ENCODE results near the gene HMGXB4. TPM values are rescaled to one million over a fixed set of nuclear protein-coding genes. Genes with fewer than 3 reads are reported as not detected.

The HMGXB4 gene
- polyA plus RNA-seq, 4 donors, result 7.0 to 17.0 (median 8.9) TPM

DNA sequence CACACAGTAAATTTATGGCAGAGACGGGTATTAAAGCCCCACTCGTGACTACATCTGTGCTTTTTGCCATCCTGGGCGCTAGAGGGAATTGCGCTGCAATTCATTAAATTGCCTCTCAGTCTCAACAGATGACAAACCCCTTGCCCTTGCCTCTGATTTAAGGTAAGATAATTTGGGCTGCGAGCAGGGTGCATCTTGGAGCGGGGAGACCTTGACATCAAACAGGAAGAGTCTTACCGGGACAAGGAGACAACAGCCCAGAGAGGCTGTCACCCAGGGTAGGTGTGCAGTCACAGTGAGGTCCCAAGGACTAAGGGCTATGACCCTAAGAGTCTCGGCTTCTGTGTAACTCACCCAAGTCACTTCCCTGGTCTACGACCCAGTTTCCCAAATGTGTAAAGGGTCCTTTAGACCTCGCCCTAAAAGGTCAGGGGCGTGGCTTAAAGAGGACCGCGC lies 42.0 kb downstream of the HMGXB4 start:
- H3K4me3 ChIP-seq (ENCODE audit: low read depth in 1 of 3, low read length in 3 of 3), result peak overlapping the region in 2 of 3 donors; percentile 73 to 87
- H3K27ac ChIP-seq (ENCODE audit: low read depth in 1 of 3, low read length in 2 of 3), result peak overlapping the region; percentile 93 to 97 (median 96)
- no peaks in the 10 kb centered on the region for H3K9me3 ChIP-seq (ENCODE audit: control insufficient read depth in 2 of 2, insufficient read depth in 1 of 2, low read depth in 1 of 2, low read length in 1 of 2)
- DNase-seq (no peak), FAIRE-seq (no peak)
- H3K36me3 ChIP-seq (ENCODE audit: control insufficient read depth in 3 of 3, insufficient read depth in 2 of 3, low read depth in 1 of 3, low read length in 3 of 3), result peaks cover 0 to 16% (median 0%) of the 10 kb centered on the region in 3 donors
- peaks cover 3 to 16% (median 4%) of the 10 kb centered on the region in 3 donors for H3K4me1 ChIP-seq (ENCODE audit: control insufficient read depth in 3 of 3, insufficient read depth in 2 of 3, low read depth in 1 of 3, low read length in 2 of 3)
- H3K27me3 ChIP-seq (ENCODE audit: control insufficient read depth in 3 of 3, insufficient read depth in 3 of 3, low read length in 3 of 3), result no peaks in the 10 kb centered on the region
- 9 to 10% (median 10%) methylated on average over 12 to 13 of the region's 13 CpGs for WGBS, 3 donors

DNA sequence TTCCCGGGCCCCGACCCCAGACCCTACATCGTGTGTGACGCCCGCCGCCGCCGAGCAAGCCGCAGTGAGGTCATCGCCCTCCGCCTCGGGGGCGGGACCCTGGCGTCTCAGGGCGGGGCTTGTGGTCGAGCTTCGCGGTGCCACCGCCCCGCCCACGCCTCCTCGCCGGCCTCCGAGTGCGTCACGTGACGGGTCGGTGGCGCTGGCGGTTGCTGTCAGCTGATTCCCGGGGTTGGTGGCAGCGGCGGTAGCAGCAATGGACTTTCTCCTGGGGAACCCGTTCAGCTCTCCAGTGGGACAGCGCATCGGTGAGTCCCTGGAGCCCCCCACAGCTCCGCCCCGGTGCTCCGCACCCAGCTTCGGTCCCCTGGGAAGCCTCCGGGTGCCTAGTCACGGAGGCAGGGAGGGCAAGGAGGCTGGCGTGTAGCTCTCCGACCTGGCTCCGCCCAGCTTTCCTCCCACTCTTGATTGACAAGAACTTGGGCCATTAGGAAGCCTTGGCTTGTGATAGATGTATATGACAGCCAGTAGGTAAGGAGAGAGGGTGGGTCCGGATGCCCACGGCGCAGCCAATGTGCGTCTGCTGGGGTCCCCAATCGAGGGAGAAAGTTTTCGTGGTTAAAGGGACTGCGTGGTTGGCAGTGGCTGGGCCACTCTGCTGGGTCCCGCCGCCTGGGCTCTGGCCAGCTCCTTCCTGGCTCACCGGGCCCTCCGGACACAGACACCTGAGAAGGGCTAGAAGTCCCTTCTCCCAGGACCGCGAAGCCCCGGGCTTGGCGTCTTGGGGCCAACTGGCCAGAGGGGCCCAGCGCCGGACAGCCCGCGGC lies 42.6 kb downstream of the HMGXB4 start, which contains the start of gene TOM1:
TSS of gene TOM1 (plus strand) at position 222 of the 827 bp plus-strand sequence. CDS start at position 257, 35 bp downstream.
- Histone ChIP-seq H3K27ac (ENCODE audit: low read depth in 1 of 3, low read length in 2 of 3) (peak within 1 kb of the TSS; percentile 93 to 97 (median 96)), H3K4me3 (ENCODE audit: low read depth in 1 of 3, low read length in 3 of 3) (peak within 1 kb of the TSS; percentile 73 to 87 (median 79)), H3K4me1 (ENCODE audit: control insufficient read depth in 3 of 3, insufficient read depth in 2 of 3, low read depth in 1 of 3, low read length in 2 of 3) (peaks cover 3 to 16% (median 4%) of the 10 kb centered on the region in 3 donors), H3K36me3 (ENCODE audit: control insufficient read depth in 3 of 3, insufficient read depth in 2 of 3, low read depth in 1 of 3, low read length in 3 of 3) (peaks cover 0 to 19% (median 1%) of the 10 kb centered on the region in 3 donors), H3K9me3 (ENCODE audit: control insufficient read depth in 2 of 2, insufficient read depth in 1 of 2, low read depth in 1 of 2, low read length in 1 of 2) (no peaks in the 10 kb centered on the region), H3K27me3 (ENCODE audit: control insufficient read depth in 3 of 3, insufficient read depth in 3 of 3, low read length in 3 of 3) (no peaks in the 10 kb centered on the region)
- DNase-seq, result peak; percentile 99 to 100
- no peak for FAIRE-seq
- 0 to 1% (median 0%) methylated on average over 52 to 64 of the region's 64 CpGs for WGBS, 3 donors

DNA sequence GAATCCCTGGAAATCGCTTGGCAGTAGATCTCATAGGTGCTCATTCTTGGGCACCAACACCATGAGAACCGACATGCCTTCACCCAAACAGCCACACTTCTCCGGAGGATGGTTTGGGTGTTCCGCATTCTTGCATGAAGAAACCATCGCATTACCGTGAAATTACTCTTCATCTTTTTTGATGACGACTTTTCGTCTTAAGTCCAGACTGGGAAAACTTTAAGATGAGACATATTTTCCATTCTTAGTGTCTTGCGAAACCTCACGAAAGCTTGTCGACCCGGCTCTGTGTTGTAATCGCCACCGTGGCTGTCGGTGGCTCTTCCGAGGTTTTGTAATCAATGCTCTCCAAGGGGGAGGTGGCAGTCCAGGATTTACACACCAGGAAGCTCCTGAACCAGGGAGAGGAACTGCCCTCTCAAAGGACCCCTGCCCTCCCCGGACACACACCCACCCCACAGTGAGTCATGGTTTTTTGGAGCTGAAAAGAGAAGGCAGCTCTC lies 44.1 kb downstream of the HMGXB4 start:
- DNase-seq, result peak in 1 of 2 donors; percentile 77
- Histone ChIP-seq H3K27me3 (ENCODE audit: control insufficient read depth in 3 of 3, insufficient read depth in 3 of 3, low read length in 3 of 3) (no peaks in the 10 kb centered on the region), H3K9me3 (ENCODE audit: control insufficient read depth in 2 of 2, insufficient read depth in 1 of 2, low read depth in 1 of 2, low read length in 1 of 2) (no peaks in the 10 kb centered on the region), H3K27ac (ENCODE audit: low read depth in 1 of 3, low read length in 2 of 3) (peak overlapping the region in 2 of 3 donors; percentile 96 to 97), H3K4me1 (ENCODE audit: control insufficient read depth in 3 of 3, insufficient read depth in 2 of 3, low read depth in 1 of 3, low read length in 2 of 3) (peaks cover 3 to 14% (median 7%) of the 10 kb centered on the region in 3 donors), H3K36me3 (ENCODE audit: control insufficient read depth in 3 of 3, insufficient read depth in 2 of 3, low read depth in 1 of 3, low read length in 3 of 3) (peaks cover 0 to 30% (median 2%) of the 10 kb centered on the region in 3 donors), H3K4me3 (ENCODE audit: low read depth in 1 of 3, low read length in 3 of 3) (no peak overlapping the region)
- WGBS, 3 donors, result 64 to 84% (median 75%) methylated on average over 17 of the region's 17 CpGs
- no peak for FAIRE-seq

DNA sequence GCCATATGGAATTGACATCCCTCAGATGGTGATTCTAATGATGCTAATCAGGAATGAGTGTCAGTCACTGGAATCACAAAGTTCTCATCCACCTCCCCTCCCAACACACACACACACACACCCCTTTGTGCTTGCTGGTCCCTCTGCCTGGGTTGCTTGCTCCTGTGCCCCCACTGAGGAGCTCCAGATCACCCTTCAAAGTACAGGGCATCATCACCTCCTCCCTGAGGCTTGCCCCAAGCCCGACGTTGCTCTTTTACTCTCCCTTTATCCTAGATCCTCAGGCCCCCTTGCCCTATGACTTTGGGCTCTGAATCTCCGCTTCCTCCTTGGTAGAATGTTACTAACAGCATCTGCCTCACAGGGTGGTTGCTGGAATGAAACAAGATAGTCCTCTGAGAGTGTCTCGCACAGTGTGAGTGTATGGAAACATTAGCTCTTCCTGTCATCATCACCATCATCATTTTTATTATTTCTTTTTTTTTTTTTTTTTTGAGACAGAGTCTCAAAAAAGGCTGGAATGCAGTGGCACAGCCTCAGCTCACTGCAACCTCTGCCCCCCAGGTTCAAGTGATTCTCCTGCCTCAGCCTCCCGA lies 45.8 kb downstream of the HMGXB4 start:
- FAIRE-seq (no peak), DNase-seq (no peak)
- Histone ChIP-seq H3K4me1 (ENCODE audit: control insufficient read depth in 3 of 3, insufficient read depth in 2 of 3, low read depth in 1 of 3, low read length in 2 of 3) (peaks cover 8 to 12% (median 11%) of the 10 kb centered on the region in 3 donors), H3K27ac (ENCODE audit: low read depth in 1 of 3, low read length in 2 of 3) (no peak overlapping the region), H3K36me3 (ENCODE audit: control insufficient read depth in 3 of 3, insufficient read depth in 2 of 3, low read depth in 1 of 3, low read length in 3 of 3) (peaks cover 0 to 31% (median 2%) of the 10 kb centered on the region in 3 donors), H3K27me3 (ENCODE audit: control insufficient read depth in 3 of 3, insufficient read depth in 3 of 3, low read length in 3 of 3) (no peaks in the 10 kb centered on the region), H3K9me3 (ENCODE audit: control insufficient read depth in 2 of 2, insufficient read depth in 1 of 2, low read depth in 1 of 2, low read length in 1 of 2) (no peaks in the 10 kb centered on the region), H3K4me3 (ENCODE audit: low read depth in 1 of 3, low read length in 3 of 3) (no peak overlapping the region)
- WGBS, 3 donors, result 87 to 94% (median 93%) methylated on average over 5 of the region's 5 CpGs

DNA sequence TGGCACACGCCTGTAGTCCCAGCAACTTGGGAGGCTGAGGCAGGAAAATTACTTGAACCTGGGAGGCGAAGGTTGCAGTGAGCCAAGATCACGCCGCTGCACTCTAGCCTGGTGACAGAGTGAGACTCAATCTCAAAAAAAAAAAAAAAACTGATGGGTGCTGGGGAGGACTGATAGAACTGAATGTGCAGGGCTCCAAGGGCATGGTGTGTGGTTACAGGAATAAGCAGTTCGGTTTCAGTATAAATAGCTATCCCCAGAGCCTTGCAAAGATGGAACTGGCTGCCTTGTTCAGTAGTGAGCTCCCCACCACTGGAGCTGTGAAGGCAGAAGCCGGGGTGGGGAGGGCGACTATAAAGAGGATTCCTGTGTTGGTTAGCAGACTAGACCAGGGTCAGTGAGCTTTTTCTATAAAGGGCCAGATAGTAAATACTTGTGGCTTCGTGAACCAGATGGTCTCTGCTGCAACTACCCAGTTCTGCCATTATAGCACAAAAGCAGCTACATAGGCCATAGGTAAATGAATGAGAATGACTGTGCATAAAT lies 48.3 kb downstream of the HMGXB4 start:
- Histone ChIP-seq H3K4me1 (ENCODE audit: control insufficient read depth in 3 of 3, insufficient read depth in 2 of 3, low read depth in 1 of 3, low read length in 2 of 3) (peaks cover 7 to 11% (median 9%) of the 10 kb centered on the region in 3 donors), H3K27ac (ENCODE audit: low read depth in 1 of 3, low read length in 2 of 3) (no peak overlapping the region), H3K9me3 (ENCODE audit: control insufficient read depth in 2 of 2, insufficient read depth in 1 of 2, low read depth in 1 of 2, low read length in 1 of 2) (no peaks in the 10 kb centered on the region), H3K27me3 (ENCODE audit: control insufficient read depth in 3 of 3, insufficient read depth in 3 of 3, low read length in 3 of 3) (no peaks in the 10 kb centered on the region), H3K4me3 (ENCODE audit: low read depth in 1 of 3, low read length in 3 of 3) (no peak overlapping the region), H3K36me3 (ENCODE audit: control insufficient read depth in 3 of 3, insufficient read depth in 2 of 3, low read depth in 1 of 3, low read length in 3 of 3) (peaks cover 0 to 39% (median 2%) of the 10 kb centered on the region in 3 donors)
- DNase-seq (no peak), FAIRE-seq (no peak)
- 87 to 95% (median 88%) methylated on average over 8 of the region's 8 CpGs for WGBS, 3 donors

DNA sequence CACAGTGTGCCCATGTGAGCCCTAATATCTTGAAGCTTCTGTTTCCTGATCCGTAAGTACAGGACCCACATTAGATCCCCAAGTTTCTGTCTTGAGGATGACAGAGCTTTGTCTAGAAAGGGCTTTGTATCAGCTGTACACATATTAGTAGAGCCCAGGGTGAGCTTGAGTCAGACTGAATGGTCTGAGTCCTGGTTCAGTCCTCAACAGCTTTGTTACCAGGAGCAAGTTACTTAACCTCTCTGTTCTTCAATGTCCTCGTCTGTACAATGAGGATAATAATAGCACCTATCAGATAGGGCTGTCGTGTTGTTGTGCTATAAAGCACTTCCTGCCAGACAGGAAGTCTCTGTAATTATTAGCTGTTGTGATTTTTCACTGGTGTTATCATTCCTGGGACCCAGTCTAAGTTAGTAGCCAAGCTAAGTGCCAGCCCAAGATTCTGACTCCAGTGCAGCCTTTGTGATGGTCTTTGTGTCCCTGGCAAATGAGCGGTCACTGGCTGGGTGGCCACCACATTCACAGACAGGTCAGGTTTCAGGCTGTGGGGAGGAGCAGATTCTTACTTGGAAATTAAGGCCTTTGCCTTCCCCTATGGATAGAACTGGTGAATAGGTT lies 49.2 kb downstream of the HMGXB4 start:
- Histone ChIP-seq H3K27me3 (ENCODE audit: control insufficient read depth in 3 of 3, insufficient read depth in 3 of 3, low read length in 3 of 3) (no peaks in the 10 kb centered on the region), H3K4me1 (ENCODE audit: control insufficient read depth in 3 of 3, insufficient read depth in 2 of 3, low read depth in 1 of 3, low read length in 2 of 3) (peaks cover 7 to 14% (median 11%) of the 10 kb centered on the region in 3 donors), H3K36me3 (ENCODE audit: control insufficient read depth in 3 of 3, insufficient read depth in 2 of 3, low read depth in 1 of 3, low read length in 3 of 3) (peaks cover 0 to 44% (median 2%) of the 10 kb centered on the region in 3 donors), H3K9me3 (ENCODE audit: control insufficient read depth in 2 of 2, insufficient read depth in 1 of 2, low read depth in 1 of 2, low read length in 1 of 2) (peaks cover 0 to 1% of the 10 kb centered on the region in 2 donors), H3K27ac (ENCODE audit: low read depth in 1 of 3, low read length in 2 of 3) (peak overlapping the region in 1 of 3 donors; percentile 32), H3K4me3 (ENCODE audit: low read depth in 1 of 3, low read length in 3 of 3) (no peak overlapping the region)
- DNase-seq (no peak), FAIRE-seq (no peak)
- 47 to 50% (median 49%) methylated on average over 4 of the region's 4 CpGs for WGBS, 3 donors

DNA sequence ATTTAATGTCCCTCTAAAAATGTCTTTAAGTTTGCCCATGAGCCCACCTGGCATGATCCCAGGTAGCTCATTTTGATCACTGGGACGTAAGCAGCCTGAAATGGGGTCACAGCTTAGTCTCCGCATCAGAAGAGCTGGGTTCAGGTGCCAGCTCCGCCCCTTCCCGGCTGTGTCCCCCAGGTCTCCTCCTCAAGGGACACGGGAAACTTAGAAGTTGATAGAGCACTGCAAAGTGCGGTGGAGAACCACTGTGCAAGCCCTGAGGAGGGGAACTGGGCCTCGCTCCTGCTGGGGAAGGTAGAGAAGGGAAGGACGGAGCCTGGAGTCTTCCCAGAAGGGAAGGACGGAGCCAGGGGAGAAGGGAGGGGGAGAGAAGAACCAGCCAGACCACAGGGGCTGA lies 50.1 kb downstream of the HMGXB4 start:
- H3K4me3 ChIP-seq (ENCODE audit: low read depth in 1 of 3, low read length in 3 of 3), result no peak overlapping the region
- peaks cover 8 to 17% (median 11%) of the 10 kb centered on the region in 3 donors for H3K4me1 ChIP-seq (ENCODE audit: control insufficient read depth in 3 of 3, insufficient read depth in 2 of 3, low read depth in 1 of 3, low read length in 2 of 3)
- no peak overlapping the region for H3K27ac ChIP-seq (ENCODE audit: low read depth in 1 of 3, low read length in 2 of 3)
- DNase-seq (no peak), FAIRE-seq (no peak)
- WGBS, 3 donors, result 88 to 90% (median 89%) methylated on average over 9 of the region's 9 CpGs
- H3K27me3 ChIP-seq (ENCODE audit: control insufficient read depth in 3 of 3, insufficient read depth in 3 of 3, low read length in 3 of 3), result no peaks in the 10 kb centered on the region
- H3K9me3 ChIP-seq (ENCODE audit: control insufficient read depth in 2 of 2, insufficient read depth in 1 of 2, low read depth in 1 of 2, low read length in 1 of 2), result peaks cover 0 to 6% of the 10 kb centered on the region in 2 donors
- H3K36me3 ChIP-seq (ENCODE audit: control insufficient read depth in 3 of 3, insufficient read depth in 2 of 3, low read depth in 1 of 3, low read length in 3 of 3), result peaks cover 0 to 45% (median 2%) of the 10 kb centered on the region in 3 donors

Measured in small intestine (tissue), 7 donors.